Neutrophil (primary cell): ENCODE results near the gene COL2A1.

Experiments used
- H3K27ac ChIP-seq: fragments of 200-600 bp; sonication (generic); 2 replicates; pipeline ENCODE4 v1.5.1; 2016; ENCODE audit warnings: mild to moderate bottlenecking, moderate library complexity
- H3K27me3 ChIP-seq: fragments of 200-600 bp; sonication (generic); 2 replicates; pipeline ENCODE4 v1.6.0; 2016; ENCODE audit warnings: mild to moderate bottlenecking
- H3K36me3 ChIP-seq: fragments of 200-600 bp; sonication (generic); 2 replicates; pipeline ENCODE4 v1.5.1; 2017
- H3K4me1 ChIP-seq, 2 experiments: fragments of 200-600 bp in 1 of 2; sonication (generic) in 1 of 2; 1 replicate in 1 of 2; 2 replicates in 1 of 2; pipeline versions ENCODE4 v1.5.1 to v1.6.1; 2013 to 2016; ENCODE audit warnings: low read depth in 1 of 2, low read length in 1 of 2, mild to moderate bottlenecking in 1 of 2, moderate library complexity in 1 of 2; ENCODE audit not compliant: control insufficient read depth in 1 of 2, insufficient read depth in 1 of 2
- H3K4me3 ChIP-seq, 2 experiments: fragments of 200-600 bp in 1 of 2; sonication (generic) in 1 of 2; 1 replicate in 1 of 2; 2 replicates in 1 of 2; pipeline ENCODE4 v1.5.1; 2013 to 2016; ENCODE audit warnings: low read depth in 1 of 2, low read length in 1 of 2, mild to moderate bottlenecking in 1 of 2, moderate library complexity in 1 of 2
- H3K9me3 ChIP-seq: fragments of 200-600 bp; sonication (generic); 2 replicates; pipeline ENCODE4 v1.5.1; 2016
- TF ChIP-seq, protein P1 (sequence below): fragments of 200-600 bp; sonication (generic); IDR thresholded peaks from 2 replicates; pipeline ENCODE4 v1.5.1; 2016; ENCODE audit warnings: antibody characterized with exemption

Gene COL2A1

DNA sequence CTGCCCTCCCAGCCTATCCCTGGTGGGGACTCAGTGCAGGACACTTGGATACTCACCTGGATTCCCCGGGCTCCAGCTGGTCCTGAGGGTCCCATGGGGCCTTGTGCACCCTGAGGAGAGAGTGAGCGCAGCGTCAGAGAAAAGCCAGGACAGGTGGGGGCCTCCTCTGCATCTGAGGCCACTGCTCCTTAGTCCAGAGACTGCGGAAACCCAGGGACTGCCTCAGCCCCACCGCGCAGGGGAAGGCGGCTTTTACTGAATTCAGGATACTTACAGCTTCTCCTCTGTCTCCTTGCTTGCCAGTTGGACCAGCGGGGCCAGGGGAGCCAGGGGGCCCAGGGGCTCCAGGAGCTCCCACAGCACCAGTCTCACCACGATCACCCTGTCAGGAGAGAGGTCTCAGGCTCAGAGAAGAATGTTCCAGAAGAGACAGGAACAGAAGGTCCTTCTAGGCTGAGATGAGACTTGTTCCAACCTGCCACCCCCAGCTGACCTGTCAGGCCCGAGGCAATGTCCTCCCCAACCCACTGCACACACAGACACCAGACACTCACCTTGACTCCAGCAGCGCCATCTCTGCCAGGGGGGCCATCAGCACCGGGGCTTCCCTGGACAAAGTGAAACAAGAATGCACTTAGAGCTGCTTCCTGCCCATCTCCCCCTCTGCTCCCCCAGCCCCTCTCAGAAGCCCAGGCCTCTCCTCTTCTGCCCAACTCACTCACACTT lies 27.1 kb downstream of the COL2A1 start:
- no peaks in the 10 kb centered on the region for H3K27me3 ChIP-seq
- H3K27ac ChIP-seq, result no peak overlapping the region
- no peak overlapping the region for H3K4me3 ChIP-seq
- TF ChIP-seq, protein P1, sequence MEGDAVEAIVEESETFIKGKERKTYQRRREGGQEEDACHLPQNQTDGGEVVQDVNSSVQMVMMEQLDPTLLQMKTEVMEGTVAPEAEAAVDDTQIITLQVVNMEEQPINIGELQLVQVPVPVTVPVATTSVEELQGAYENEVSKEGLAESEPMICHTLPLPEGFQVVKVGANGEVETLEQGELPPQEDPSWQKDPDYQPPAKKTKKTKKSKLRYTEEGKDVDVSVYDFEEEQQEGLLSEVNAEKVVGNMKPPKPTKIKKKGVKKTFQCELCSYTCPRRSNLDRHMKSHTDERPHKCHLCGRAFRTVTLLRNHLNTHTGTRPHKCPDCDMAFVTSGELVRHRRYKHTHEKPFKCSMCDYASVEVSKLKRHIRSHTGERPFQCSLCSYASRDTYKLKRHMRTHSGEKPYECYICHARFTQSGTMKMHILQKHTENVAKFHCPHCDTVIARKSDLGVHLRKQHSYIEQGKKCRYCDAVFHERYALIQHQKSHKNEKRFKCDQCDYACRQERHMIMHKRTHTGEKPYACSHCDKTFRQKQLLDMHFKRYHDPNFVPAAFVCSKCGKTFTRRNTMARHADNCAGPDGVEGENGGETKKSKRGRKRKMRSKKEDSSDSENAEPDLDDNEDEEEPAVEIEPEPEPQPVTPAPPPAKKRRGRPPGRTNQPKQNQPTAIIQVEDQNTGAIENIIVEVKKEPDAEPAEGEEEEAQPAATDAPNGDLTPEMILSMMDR, result no peak
- H3K4me1 ChIP-seq, result no peaks in the 10 kb centered on the region
- H3K36me3 ChIP-seq, result no peaks in the 10 kb centered on the region
- H3K9me3 ChIP-seq, result no peaks in the 10 kb centered on the region

- Histone ChIP-seq H3K27me3 (no peaks in the 10 kb centered on the region), H3K4me3 (no peak overlapping the region), H3K36me3 (no peaks in the 10 kb centered on the region), H3K27ac (no peak overlapping the region), H3K9me3 (no peaks in the 10 kb centered on the region), H3K4me1 (no peaks in the 10 kb centered on the region)
- TF ChIP-seq, protein P1, result no peak
These were observed 28.5 kb downstream of the COL2A1 start for GRCh38 chr12:47975816-47976215.

DNA sequence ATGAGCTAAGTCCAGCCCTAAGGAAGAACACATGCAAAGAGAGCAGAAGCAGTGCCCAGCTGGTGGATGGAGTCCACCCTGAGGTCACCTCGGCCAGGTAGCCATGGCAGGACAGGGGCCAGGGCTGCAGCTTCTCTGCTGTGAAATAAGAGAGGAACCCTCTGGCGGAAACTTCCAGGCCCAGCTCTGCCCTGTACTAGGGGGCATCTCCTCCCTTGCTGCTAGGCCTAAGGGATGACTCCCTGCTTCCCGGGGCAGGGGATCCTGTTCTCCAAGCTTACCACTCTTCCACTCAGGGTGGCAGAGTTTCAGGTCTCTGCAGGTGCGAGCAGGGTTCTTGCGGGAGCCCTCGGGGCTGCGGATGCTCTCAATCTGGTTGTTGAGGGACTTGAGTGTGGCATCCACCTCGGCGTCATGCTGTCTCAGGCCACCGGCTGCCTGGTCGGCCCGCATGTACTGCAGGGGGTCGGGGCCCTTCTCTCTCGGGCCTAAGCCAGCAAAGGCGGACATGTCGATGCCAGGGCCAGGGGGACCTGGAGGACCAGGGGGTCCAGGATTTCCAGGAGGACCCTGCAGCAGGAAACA lies 29.1 kb downstream of the COL2A1 start:
- Histone ChIP-seq H3K27me3 (no peaks in the 10 kb centered on the region), H3K4me1 (no peaks in the 10 kb centered on the region), H3K27ac (no peak overlapping the region), H3K4me3 (no peak overlapping the region), H3K36me3 (no peaks in the 10 kb centered on the region), H3K9me3 (no peaks in the 10 kb centered on the region)
- TF ChIP-seq, protein P1, result no peak

DNA sequence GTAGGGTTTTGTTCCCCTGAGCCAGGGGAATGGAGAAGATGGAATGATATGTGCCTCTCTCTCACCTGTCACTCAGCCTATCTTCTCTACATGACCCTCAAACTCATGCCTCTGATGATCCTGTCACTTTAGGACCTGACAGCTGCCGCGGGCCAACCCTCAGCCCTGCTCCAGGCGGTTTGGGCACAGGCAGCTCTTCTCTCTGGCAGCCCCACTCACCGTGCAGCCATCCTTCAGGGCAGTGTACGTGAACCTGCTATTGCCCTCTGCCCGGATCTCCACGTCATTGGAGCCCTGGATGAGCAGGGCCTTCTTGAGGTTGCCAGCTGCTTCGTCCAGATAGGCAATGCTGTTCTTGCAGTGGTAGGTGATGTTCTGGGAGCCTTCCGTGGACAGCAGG lies 30.4 kb downstream of the COL2A1 start:
- Histone ChIP-seq H3K27ac (no peak overlapping the region), H3K27me3 (no peaks in the 10 kb centered on the region), H3K4me3 (no peak overlapping the region), H3K4me1 (no peaks in the 10 kb centered on the region), H3K36me3 (peaks cover 12% of the 10 kb centered on the region), H3K9me3 (no peaks in the 10 kb centered on the region)
- TF ChIP-seq, protein P1, result no peak

- Histone ChIP-seq H3K9me3 (no peaks in the 10 kb centered on the region), H3K4me3 (no peak overlapping the region), H3K36me3 (peaks cover 21% of the 10 kb centered on the region), H3K4me1 (no peaks in the 10 kb centered on the region), H3K27me3 (no peaks in the 10 kb centered on the region), H3K27ac (no peak overlapping the region)
- TF ChIP-seq, protein P1, result no peak
These were observed 31.4 kb downstream of the COL2A1 start for GRCh38 chr12:47972895-47973294.
